SH-SY5Y (cell line): ENCODE results near the gene PCYT2.

Experiments
- GATA2 ChIP-seq: IDR thresholded peaks from 2 replicates; pipeline ENCODE4 v1.6.1; 2011; ENCODE audit warnings: mild to moderate bottlenecking, low read depth, low read length
- GATA3 ChIP-seq: IDR thresholded peaks from 2 replicates; pipeline ENCODE4 v1.6.1; 2011; ENCODE audit warnings: low read depth, mild to moderate bottlenecking, low read length, moderate library complexity

The PCYT2 gene

DNA sequence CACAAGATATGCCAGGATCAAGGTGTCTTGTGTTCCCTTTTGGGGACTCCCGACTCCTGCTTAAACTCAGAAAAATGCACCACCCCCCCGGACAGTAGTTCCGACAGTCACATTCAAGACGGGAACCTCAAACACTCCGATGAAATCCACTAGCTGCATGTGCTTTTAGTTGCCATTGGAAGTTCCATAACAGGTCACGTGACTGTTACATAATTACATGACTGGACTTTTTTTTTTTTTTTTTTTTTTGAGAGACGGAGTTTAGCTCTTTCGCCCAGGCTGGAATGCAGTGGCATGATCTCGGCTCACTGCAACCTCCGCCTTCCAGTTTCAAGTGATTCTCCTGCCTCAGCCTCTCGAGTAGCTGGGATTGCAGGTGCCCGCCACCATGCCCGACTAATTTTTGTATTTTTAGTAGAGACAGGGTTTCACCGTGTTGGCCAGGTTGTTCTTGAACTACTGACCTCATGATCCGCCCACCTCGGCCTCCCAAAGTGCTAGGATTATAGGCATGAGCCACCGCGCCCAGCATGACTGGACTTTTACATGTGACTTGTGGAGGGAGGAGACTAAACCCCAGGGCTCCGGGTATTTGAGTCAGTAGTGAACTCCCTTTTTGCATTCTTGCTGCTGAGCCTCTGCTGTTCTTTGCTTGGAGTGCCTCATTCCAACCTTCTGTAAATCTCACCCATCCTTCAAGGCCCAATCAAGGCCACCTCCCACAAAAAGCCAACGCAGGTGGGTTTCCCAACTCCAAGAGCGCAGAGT, 5.2 kb upstream of the PCYT2 start:
- TF ChIP-seq GATA3 (no peak), GATA2 (no peak)

DNA sequence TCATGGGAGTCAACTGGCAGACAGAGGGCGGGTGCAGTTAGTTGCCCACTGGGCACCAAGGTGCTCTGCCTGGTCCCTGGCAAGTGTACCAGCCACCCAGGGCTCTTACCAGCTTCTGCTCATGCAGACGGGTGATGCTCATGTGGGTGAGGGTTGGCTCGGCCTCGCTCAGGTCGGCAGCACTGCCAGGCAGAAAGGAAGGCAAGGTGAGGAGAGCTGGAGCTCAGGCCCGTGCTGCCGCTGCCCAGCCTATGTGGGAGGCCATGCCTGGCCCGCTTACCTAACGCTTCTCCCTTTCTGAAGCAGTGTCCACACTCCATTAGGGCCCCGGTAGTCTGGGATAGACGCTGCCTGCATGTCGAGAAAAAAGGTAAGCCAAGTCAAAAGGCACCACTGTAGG, 4.1 kb upstream of the PCYT2 start:
- no peak for TF ChIP-seq GATA3
- TF ChIP-seq GATA2 = no peak

DNA sequence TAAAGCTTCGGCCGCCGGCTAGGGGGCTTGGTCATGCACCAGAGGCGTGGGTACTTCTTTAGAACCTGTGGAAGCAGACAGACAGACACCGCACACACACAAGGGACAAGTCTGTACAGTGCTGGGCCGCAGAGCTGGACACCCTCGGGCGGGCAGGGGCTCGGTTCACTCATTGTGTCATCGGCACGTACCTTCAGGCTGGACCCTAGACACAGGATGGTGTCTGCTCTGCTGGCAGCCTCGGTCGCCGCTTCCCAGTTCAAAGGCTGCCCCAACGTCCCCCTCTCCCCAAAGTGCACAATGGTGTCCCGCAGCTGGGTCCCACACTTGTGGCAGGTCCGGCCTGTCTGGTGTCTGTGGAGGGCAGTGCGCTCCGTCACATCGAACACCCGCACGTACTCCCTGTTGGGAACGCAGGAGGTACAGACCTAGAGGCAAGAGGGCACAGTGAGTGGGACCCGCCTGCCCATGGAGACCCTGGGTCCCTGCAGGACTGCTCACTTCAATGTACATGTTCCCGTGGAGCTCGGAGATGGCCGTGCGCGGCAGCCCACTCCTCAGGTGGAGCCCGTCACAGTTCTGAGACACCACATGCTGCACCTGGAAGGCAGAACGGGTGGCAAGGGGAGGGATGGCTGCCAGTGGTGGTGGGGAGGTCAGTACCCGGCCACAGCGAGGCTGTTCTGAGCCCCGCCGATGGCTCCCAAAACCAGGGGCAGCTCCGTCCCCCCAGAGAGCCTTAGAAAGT, 3.1 kb upstream of the PCYT2 start:
- TF ChIP-seq GATA2 (no peak), GATA3 (no peak)

DNA sequence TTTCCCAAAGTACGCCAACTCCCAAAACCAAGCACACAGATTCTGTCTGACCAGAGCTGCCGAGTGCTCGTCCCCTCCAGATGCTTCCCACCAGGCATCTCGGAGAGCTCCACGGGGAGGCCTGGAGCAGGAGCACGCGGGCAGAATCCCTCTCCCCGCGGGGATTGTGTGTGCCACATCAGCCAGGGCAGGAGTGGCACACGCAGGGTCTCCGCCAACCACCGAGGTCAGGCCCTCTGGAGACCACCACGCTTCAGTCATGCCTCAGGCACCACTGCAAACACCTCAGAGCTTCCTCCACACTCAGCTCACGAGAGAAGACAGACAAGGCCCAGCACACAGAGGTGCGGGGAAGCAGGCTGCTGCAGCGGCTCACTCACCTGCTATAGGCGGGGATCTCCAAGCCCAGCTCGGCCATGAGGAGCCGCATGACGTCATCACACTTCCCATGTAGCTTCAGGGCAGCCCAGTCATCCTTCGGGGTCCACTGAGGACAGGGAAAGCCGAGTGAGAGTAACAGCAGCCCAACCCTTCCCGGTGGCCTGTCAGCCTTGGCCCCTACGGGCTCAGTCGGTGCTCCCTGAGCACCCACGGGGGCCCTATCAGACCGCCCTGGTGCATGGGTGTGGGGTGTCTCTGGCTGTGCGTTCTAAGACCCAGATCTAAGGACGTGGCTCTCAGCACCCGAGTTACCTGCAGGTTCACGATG, 2.3 kb upstream of the PCYT2 start:
- TF ChIP-seq GATA3 = no peak
- TF ChIP-seq GATA2 = no peak

DNA sequence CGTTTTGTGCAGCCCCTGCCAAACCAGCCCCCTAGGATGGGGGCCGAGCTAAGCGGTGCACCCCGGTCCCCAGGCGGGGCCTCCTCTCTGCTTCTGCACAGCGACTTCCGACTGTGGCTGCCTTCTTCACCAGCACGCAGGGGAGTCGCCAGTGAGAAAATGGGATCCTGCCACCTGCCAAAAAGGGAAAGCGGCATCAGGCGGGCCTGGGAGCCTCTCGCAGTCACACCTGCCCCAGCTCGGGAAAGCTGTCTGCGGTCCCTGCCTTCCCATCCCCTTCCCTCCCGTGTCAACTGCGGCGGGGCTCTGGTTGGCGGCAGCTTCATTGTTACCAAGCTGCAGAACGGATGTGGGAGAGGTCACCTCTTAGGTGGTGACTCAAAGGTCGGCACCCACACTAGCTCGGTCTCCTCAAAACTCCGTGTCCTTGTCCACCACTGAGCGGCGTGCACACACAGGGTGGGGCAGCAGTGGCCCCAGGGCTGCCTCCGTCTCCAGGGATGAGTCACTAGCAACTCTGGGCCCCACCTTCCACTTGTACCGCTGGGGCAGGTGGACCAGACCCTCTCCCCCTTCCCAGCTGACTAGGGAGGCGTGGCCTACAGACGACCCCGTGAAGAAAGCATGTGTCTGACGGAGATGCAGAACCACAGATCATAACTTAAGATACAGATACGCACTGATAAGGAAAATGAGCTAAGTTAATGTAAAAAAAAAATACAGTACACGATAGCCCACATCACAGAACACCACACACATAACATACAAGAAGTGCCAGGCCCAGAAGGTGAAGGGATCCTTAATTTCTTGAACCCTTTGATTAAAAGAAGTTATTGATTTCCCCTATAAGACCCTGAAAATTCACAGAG, 1.5 kb upstream of the PCYT2 start:
- TF ChIP-seq GATA3 = no peak
- no peak for TF ChIP-seq GATA2

DNA sequence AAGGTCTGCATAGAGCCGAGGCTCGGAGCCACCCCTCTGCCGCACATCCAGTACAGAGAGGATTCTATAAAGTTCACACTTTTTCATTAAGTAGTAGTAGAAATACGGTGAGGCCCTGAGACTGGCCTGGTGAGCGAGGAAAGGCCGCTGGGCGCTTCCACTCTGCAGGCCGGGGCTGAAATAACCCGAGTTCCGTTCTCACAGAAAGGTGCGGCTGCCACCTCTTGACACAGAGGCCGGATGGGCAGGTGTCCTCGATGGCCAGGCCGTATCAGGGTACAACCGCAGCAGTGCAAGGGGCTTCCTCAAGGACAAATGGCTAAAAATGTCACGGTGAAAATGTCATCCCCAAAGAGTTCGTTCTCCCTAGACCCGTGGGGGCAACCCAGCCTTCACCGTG, 770 bp upstream of the PCYT2 start:
- TF ChIP-seq GATA3 = no peak
- no peak for TF ChIP-seq GATA2

DNA sequence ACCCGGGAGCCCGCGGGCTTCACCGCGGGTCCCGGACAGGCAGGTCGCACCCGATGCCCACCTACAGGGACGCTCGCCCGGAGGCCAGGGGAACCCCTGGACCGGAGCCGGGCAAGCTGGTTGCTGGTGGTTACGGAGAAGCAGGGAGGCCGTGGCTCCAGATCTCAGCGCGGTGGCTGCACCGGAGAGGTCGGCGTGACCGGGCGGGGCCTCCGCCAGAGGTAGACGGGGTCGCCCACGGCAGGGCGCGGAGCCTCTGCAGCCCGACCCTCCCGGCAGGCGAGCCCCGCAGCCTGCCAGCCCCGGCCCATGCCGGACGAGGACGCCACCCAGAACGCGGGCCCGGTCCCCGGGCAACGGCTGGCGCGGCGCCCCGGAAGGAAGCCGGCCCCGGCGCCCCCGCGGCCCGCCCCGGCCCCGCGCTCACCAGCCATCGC, 341 bp downstream of the PCYT2 start:
- no peak for TF ChIP-seq GATA2
- no peak for TF ChIP-seq GATA3

DNA sequence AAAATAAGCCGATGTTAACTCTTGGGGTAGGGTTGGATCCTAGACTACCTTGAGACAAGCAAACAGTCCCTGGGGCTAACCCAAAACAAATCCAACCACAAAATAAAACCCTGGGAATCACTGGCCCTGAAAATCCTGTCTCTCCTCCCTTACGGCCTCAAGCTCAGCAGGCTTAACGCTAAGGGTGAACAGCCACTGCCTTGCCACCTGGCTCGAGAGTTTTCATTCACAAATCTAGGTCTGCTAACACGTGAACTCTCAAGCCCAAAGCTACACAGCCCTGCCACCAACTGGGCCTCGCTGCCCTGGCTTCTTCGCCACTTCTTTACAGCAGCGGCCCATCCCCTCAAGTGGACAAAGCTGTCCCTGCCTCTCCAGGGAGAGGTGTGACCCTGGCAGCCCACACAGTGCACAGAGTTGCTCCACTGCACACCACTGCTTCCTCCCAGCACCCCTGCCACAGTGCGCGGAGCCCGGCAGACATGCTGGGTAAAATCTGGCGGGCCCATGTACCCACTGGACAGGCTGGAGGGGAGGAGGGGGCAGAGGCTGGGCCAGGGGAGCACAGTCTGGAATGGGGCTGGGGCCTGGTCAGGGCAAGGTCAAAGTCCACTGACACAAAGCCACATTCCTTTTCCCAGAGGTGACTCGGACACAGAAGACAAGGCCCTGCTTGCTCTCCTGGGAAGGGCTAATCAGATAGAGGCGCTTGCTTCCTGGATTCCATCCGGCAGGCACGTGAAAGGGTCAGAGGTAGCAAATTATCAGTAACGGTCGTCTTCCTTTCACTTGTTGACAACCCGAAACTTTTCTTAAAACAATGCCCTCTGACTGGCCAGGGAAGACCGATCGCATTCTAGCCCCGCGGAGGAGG, 996 bp downstream of the PCYT2 start:
- TF ChIP-seq GATA3 = no peak
- TF ChIP-seq GATA2 = peak; percentile 35; the same call in 1 of the 2 replicates

DNA sequence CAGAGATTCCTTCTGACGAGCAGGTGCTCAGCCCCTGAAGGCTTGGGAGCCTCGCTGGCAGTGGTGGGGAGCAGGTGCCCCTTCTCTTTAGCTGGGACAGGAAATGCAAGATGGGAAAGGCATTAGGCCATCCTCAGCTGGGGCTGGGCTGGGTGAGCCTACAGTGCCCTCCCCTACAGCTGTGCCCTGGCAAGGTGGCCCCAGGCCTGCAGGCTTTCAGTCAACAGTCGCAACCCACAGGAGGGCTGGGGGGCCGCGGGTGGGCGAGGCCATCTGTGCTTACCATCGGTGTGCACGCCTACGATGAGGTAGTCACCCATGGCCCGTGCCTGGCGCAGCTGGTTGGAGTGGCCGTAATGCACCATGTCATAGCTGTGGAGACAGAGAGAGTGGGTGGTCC, 2.0 kb downstream of the PCYT2 start:
- TF ChIP-seq GATA2 (no peak), GATA3 (no peak)

DNA sequence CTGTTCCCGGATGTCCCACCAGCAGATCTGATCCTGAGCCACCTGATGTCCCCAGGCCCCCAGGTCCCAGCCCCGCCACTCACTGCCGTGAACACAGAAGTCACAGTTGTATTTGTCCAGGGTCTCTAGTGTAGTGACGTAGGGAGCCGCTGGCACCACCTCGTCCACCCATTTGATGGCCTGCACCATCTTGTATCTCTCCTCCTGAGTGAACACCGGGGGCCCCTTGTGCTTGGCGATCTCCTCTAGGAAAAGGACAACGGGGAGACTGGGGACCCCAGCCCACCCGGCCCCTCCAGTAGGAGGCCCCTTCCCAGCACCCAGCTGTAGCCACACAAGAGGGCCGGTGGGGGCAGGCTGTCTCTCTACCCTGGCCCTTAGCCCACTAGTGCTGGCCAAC, 2.4 kb downstream of the PCYT2 start:
- TF ChIP-seq GATA2 = no peak
- no peak for TF ChIP-seq GATA3

DNA sequence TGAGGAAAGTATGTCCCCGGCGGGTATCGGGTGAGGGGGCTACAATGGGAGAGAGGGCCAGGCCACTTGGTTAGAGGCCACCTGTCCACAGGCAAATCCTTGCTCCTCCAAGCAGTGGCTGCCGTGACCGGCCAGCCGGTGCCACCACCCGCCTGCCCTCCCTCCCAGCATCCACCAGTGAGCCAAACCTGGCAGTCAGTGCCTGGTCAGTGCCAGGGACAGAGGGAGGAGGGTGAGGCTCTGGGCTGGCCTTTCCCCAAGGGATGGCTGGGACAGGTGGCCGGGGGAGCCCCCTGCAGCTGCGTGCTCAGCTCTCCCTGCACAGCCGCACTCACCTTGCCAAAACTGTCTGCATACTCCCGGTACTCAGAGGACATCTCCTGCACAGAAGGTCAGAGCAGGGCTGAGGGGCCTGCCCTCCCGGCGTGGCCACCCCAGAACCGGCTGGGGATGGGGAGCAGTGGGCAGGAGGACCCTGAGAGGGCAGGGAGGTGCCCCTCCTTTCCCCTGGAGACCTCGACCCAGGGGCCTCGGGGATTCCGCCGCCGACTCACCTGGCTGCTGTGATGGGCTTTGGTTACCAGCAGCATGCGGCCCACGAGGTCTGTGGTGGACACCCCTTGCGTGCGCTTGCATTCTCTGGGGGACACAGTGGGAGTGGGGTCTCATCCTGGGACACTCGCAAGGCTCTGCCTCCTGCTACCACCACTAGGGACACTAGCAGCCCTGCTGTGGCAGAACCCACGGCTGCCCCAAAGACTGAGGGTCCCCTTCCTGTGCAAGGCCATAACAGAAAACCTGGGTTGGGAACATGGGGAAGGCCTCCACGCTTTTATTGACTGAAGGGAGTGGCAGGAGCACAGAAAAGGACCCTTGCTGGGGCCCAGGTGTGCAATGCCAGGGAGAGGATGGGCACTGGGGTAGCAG, 3.7 kb downstream of the PCYT2 start:
- TF ChIP-seq GATA2 = no peak
- no peak for TF ChIP-seq GATA3
